Measurements from ENCODE around the gene TP63.

Gene TP63

DNA sequence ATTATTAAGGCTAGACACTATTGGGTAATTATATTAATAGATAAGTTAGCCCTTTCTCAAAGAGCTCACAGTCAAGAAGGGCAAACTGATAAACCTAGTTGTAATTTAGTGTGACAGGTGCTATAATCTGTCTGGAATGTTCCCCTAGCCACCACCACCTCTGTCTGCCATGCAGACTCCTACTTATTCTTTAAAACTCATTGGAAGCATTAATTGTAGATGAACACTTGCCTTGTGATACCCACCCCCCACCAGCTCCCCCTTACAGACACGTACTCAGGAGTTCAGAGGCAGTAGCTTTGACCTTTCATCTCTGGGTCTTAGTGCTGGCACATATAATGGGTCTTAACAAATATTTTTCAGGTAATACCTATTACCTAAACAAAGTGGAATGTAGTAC lies 195.9 kb downstream of the TP63 start:
- no peak for DNase-seq

- no peak for DNase-seq
Measured at GRCh38 chr3:189830401-189830800, 199.2 kb downstream of the TP63 start.

DNA sequence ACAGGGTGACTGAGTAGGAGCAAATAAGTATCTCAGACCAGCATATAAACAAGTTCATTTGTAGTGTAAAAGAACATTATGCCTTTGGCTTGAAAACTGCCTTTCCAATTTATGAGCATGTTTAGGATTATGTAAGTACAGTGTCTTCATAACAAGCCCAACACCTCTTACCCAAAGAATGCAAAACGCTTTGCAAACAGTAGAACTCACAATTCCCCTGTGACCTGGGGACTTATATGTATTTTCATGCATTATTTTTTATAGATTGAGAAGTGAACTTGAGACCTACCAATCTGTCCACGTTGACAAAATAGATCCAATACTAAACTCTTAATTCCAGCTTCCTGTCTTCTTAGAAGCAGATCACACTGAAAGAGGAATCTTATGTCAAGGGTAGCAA lies 202.1 kb downstream of the TP63 start:
- DNase-seq: no peak

DNA sequence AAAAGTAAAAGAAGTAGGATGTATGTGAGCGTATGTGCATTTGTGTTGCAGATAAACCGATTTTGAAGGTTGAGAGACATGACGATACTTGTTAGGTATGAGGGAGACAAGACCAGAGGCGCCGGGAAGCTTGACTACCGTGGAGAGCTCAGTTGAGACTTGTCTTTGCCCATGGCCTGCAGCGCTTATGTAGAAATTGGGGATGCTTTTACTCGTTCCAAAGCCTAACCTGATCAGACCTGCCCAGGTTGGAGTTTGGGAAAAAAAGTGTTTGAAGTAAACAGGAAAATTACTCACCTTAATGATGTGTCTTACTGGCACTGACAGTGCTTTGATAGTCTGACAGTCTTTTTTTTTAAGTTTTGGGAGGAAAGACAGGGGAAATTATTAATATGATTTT lies 202.8 kb downstream of the TP63 start:
- DNase-seq: no peak

- no peak for DNase-seq
Measured at GRCh38 chr3:189834462-189834861, 203.3 kb downstream of the TP63 start.

GRCh38 chr3:189836795-189837194 lies 205.6 kb downstream of the TP63 start:
- DNase-seq: no peak

DNA sequence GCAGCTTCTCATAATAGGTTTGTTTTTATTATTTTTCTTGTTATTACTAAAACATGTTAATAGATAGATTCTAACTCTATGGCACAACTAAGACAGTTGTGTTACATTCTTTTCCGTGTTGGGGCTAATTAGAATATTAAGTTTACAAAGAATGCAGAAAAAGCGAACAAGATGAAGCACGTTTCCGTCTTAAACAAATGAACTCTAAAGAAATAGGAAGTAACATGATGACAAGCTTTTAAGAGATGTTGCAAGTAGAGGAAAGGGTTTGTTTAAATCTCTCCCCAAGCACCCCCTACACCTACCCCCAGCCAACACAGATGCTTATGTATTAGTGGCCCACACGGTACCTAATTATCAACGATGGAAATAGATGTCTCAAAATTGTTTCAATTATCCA lies 207.1 kb downstream of the TP63 start:
- DNase-seq: no peak

DNA sequence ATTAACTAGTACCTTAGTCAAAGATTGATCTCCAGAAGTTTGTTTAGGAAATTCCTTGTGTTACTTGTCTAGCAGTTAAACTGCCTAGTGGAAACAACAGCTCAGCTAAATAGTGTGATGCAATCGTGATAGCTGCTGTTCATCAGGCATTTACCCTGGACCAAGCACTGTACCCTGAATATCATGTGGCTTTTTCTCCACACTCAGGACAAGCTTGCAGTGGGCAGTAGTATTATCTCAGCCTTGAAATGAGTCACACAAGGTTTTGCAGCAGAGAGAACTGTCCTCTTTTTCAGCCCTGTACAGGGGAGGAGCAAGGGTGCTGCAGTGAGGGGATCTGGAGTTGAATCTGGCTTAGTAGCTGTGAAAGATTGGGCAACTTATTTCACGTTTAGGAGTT lies 208.4 kb downstream of the TP63 start:
- DNase-seq: no peak

DNA sequence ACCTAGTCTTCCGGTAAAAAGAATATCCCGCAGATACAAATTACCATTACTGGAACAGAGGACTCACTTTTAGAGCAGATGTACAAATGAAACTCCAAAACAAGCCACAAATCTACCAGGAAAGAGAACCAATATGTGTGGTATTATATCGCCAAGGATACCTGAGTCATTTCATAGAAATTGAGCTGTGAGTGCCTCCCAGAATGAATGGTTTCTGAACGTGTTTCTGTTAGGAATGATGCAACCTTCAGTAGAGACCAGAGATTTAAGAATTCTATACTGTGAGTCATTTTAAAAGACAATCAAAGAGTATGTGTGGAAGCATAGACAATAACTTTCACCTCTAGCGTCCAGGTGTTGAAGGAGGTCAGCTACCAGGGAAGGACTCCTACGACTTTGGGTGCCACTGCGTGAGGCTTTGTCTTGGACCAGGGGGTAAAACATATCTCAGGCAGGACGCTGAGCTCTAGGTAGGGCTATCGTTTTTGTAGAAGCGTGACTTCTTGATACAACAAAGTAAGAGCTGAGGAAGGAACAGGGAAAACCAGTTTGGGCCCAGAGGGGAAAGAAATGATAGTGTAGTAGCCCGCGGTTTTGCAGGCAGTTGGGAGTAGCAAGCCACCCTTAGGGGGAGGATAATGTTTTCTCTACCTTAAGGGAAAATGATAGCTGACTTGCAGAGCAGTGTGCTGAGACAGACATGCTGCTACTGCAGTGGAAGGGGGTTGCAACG lies 210.4 kb downstream of the TP63 start:
- no peak for DNase-seq

DNA sequence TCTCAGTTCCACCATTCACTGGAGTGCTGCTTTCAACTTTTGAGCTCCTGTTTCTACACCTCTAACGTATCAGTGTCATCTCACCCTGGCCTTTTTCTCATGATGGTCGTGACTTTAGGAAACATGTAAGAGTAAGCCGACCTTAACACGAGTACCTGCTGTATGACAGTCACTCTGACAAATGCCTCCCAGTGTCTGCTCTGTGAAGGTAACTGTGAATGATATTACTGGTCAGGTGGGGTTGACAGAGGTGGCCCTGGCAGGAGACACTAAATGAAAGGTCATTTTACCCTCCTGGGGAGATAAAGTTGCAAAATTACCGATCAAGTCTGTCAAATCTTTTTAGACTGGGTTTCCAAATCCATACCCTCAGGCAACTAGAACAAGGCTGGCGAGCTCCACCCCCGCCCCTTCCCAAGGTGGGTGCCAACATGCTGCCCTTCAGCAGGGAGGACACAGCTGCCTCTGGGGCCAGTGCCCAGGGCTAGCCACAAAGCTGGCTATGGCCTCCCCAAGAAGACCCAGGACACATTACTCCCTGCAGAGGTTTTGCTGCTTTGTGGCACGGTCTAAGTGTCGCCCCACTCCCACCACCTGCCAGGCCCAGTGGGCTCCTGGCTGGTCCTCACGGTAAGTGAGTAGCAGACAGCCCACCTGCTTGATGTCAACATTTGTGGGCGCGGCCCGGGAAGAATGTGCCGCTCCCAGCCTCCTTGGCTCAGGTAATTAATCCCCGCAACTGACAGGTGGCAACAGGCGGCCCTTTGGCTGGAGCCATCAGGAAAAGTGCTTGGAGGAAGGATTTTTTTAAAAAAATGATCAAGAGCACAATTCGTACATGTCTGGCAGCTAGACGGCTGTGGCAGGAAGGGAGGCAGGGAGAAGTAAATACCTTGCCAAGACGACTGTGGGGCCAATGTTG lies 211.8 kb downstream of the TP63 start:
- no peak for DNase-seq

DNA sequence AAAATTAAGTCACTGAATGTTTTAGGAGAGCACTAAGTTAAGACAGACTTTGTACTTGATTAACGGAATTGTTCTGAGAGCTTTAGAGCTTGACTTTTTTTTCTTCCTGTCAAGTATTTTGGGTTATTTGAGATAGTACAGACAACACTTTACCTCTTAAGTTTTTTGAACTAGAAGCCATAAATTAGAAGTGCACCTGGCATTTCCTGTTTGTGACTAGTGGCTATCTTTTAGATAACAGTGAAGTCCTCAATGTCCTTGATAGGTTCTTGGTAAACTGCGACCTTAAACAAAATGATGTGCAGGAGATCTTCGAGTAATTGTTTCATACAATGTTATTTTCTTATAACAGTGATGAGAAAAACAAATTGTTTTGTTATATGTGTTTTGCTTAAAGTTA lies 213.9 kb downstream of the TP63 start:
- DNase-seq: no peak

DNA sequence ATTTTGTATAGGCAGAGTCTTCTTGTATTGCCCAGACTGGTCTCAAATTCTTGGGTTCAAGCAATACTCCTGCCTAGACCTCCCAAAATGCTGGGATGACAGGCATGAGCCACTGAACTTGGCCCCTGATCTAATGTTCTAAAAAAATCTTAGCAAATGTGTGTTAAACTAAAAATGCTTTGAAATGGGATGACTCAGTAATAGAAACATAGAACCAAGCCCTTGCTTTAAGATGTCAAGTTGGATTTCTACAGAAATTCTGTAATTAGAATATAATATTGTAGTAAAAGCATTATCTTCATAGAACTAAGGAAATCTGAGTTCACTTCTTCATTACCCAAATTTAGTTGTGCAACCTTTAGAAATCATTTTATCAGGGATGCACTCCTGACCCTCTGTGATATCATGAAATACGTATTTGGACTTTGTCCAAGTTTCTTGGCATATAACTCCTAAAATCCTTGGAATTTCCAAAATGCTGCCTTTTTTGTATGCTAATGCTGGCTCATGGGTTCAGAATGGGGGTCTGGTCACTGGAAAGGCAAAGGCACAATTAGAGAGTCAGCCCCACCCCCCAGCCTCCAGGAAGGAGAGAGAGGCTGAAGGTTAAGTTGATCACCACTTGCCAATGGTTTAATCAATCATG lies 217.3 kb downstream of the TP63 start:
- DNase-seq: no peak

DNA sequence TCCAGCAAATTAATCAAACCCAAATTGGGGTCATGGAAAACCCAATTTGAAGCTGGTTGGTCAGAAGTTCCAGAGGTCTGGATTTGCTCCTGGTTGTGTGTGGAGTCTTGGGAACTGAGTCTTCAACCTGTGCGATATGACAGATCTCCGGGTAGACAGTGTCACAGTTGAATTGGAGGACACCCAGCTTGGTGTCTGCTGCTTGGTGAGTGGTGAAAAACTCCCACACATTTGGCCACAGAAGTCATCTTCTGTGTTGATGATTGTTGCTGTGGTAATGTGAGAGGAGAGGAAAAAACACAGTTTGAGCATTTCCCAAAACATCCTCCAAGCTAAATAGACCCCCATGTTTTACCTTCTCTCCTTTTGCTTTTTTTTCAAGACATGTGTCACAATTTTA lies 218.1 kb downstream of the TP63 start:
- DNase-seq: no peak

- DNase-seq: no peak
Measured at GRCh38 chr3:189851682-189852081, 220.5 kb downstream of the TP63 start.

GRCh38 chr3:189853906-189854305 lies 222.7 kb downstream of the TP63 start:
- no peak for DNase-seq

GRCh38 chr3:189860296-189860695 lies 229.1 kb downstream of the TP63 start:
- no peak for DNase-seq

DNA sequence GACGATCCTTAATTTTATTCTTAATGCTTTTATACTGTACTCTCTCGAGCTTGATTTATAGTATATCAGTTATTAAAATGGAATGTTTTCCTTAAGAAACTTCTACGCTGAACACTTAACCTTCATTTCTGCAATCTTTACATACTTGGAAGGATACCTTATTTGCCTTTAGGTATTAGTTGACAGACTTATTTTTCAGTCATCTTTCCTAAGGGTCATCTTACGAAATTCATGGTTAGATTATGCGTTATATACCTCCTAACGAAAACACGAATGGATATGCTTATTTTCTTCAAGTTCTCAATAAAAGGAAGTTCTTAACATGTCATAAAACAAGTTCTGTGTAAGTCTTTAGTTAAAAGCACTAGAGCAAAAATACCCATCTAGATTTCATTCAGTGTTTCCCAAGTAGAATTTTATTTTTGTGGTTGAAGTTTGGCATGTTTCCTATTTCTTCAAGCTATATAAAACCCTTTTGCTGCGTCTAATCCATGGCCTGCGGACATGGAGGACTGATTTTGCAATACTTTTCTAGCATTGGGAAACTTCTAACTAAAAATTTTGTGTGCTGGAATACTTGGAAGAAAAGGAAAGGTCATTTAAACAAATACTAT lies 231.3 kb downstream of the TP63 start:
- DNase-seq: no peak

DNA sequence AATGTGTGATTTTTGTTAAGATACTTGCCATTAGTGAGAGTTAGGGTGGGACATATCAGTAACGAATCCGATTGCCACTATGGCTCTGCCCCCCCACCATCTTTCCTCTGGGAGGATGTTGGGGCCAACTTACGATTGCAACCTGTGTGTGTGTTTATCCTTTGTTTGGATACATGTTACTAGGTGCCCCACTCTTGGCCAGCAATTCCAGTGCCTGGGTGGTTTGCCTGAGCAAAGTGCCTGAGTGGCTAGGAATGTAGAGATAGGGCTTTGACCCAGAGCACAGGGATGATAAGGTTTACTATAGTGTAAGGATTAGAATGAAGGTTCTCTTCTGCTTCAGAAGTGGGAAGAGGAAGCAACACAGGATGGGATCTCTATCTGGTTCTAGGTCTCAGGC lies 231.8 kb downstream of the TP63 start:
- DNase-seq: no peak

GRCh38 chr3:189868061-189868460 lies 236.9 kb downstream of the TP63 start:
- DNase-seq: no peak

DNA sequence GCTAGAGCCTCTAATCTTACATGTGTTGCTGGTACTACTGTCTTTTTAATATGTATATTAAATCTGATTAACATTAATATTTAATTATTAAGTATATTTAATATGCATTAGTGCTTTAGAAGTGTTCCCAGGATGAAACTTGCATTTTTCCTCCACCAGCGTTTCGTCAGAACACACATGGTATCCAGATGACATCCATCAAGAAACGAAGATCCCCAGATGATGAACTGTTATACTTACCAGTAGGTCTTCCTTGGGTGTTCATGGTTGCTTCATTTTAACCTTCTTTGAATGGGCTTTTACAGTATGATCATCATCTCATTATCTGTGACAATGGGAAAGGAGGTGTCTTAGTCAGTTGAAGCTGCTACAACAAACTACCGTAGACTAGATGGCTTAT lies 238.0 kb downstream of the TP63 start:
- DNase-seq: no peak

DNA sequence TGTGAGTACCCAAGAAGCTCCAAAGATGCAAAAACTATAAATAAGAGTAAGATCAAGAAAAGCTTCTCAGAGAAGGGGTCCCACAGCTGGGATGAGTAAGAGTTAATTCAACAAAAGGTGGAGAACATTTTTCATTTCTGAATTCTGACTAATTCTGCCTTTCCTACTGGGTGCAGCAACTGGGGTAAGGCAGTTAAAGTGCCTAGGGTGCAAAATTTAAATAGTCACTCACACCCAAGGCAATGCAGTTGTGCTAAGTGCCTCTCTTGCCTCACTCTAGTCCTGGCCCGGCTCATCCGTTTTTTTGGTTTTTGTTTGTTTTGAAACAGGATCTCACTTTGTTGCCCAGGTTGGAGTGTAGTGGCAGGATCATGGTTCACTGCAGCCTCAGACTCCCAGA lies 240.2 kb downstream of the TP63 start:
- DNase-seq: no peak

- DNase-seq: no peak
Measured at GRCh38 chr3:189883113-189883753, 252.0 kb downstream of the TP63 start.

DNA sequence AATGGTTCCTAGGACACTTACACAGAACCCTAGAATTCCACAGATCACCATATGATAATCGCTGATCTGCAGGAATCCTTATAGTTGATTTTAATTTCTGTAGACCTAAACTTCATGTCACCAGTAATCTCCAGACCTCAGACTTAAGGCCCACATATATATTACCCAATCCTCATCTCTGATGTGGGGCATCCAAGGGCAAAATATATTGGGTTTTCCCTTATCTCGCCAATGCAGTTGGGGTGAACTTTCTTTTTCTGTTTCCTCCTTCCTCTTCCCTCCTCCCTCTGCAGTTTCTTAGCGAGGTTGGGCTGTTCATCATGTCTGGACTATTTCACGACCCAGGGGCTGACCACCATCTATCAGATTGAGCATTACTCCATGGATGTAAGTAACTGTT lies 259.3 kb downstream of the TP63 start:
- DNase-seq: no peak

Data from NCI-H1436 (cell line).